ENCODE results near the gene FRMD4A.

FRMD4A gene

GRCh38 chr10:13649844-13650520 is 680.7 kb downstream of the FRMD4A start:
- no peak for DNase-seq (ENCODE audit: low read depth)

GRCh38 chr10:13648425-13648824 is 682.3 kb downstream of the FRMD4A start:
- no peak for DNase-seq (ENCODE audit: low read depth)

GRCh38 chr10:13644866-13645265 is 685.9 kb downstream of the FRMD4A start:
- no peak for DNase-seq (ENCODE audit: low read depth)

- DNase-seq (ENCODE audit: low read depth) = no peak
These were observed 687.7 kb downstream of the FRMD4A start for GRCh38 chr10:13643016-13643415.

GRCh38 chr10:13642293-13642692 is 688.4 kb downstream of the FRMD4A start:
- no peak for DNase-seq (ENCODE audit: low read depth)

GRCh38 chr10:13637894-13638293 is 692.8 kb downstream of the FRMD4A start:
- DNase-seq (ENCODE audit: low read depth) = no peak

GRCh38 chr10:13637303-13637856 is 693.3 kb downstream of the FRMD4A start:
- DNase-seq (ENCODE audit: low read depth) = no peak

GRCh38 chr10:13636776-13637175 is 693.9 kb downstream of the FRMD4A start:
- DNase-seq (ENCODE audit: low read depth) = no peak

- DNase-seq (ENCODE audit: low read depth) = no peak
These were observed 696.5 kb downstream of the FRMD4A start for GRCh38 chr10:13634207-13634606.

GRCh38 chr10:13633689-13634088 is 697.0 kb downstream of the FRMD4A start:
- DNase-seq (ENCODE audit: low read depth) = no peak

- DNase-seq (ENCODE audit: low read depth) = no peak
These were observed 697.8 kb downstream of the FRMD4A start for GRCh38 chr10:13632884-13633440.

GRCh38 chr10:13632440-13632839 is 698.3 kb downstream of the FRMD4A start:
- no peak for DNase-seq (ENCODE audit: low read depth)

- no peak for DNase-seq (ENCODE audit: low read depth)
These were observed 699.1 kb downstream of the FRMD4A start for GRCh38 chr10:13631594-13631993.

- no peak for DNase-seq (ENCODE audit: low read depth)
These were observed 700.5 kb downstream of the FRMD4A start for GRCh38 chr10:13630231-13630630.

- DNase-seq (ENCODE audit: low read depth) = no peak
These were observed 701.6 kb downstream of the FRMD4A start for GRCh38 chr10:13629116-13629515.

GRCh38 chr10:13628661-13629060 is 702.1 kb downstream of the FRMD4A start:
- no peak for DNase-seq (ENCODE audit: low read depth)

GRCh38 chr10:13627459-13628310 is 703.0 kb downstream of the FRMD4A start:
- no peak for DNase-seq (ENCODE audit: low read depth)

GRCh38 chr10:13624630-13625029 is 706.1 kb downstream of the FRMD4A start:
- no peak for DNase-seq (ENCODE audit: low read depth)

GRCh38 chr10:13621931-13622330 is 708.8 kb downstream of the FRMD4A start:
- no peak for DNase-seq (ENCODE audit: low read depth)

GRCh38 chr10:13617116-13617515 is 713.6 kb downstream of the FRMD4A start:
- DNase-seq (ENCODE audit: low read depth) = no peak

- DNase-seq (ENCODE audit: low read depth) = no peak
These were observed 714.9 kb downstream of the FRMD4A start for GRCh38 chr10:13615650-13616300.

Data from CMK (cell line).